Cardiac fibroblast (primary cell): ENCODE measurements around the gene PLXDC2.
A peak's percentile ranks its signal among the peaks of the same experiment; 100 is the strongest.

Experiments
- DNase-seq, 2 donors: peaks; one replicate each; pipeline versions ENCODE4 v3.0.0 to v3.0.0-alpha.2; 2010; ENCODE audit warnings: low read depth in 2 of 2
- H3K4me3 ChIP-seq, 2 donors: replicated peaks in 1 of 2; 1 replicate in 1 of 2; 2 replicates in 1 of 2; pipeline ENCODE4 v1.5.1; 2011; ENCODE audit warnings: low read depth in 2 of 2, low read length in 2 of 2, mild to moderate bottlenecking in 2 of 2, moderate library complexity in 1 of 2
- TF ChIP-seq, protein P1 (sequence below): IDR thresholded peaks from one replicate; pipeline ENCODE4 v1.5.1; 2011; ENCODE audit warnings: low read depth, mild to moderate bottlenecking, low read length, inconsistent platforms

PLXDC2 gene

DNA sequence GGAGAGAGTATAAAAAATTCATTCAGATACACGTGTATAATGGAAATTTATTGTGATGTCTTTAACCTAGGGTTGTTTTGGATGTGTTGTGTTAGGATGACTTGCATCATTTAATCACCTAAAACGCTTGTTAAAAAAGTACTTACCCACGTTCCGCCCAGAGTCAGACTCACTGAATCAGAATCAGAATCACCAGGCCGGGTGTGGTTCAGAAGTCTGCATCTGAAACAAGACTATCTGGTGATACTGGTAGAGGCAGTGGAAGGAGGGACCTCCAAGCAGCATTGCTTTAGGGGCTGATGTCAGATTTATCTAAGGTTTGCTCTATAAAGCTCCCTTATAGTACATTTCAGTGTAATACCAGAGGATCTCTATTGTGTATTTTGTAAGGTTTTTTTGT lies 20.5 kb upstream of the PLXDC2 start:
- TF ChIP-seq, protein P1, sequence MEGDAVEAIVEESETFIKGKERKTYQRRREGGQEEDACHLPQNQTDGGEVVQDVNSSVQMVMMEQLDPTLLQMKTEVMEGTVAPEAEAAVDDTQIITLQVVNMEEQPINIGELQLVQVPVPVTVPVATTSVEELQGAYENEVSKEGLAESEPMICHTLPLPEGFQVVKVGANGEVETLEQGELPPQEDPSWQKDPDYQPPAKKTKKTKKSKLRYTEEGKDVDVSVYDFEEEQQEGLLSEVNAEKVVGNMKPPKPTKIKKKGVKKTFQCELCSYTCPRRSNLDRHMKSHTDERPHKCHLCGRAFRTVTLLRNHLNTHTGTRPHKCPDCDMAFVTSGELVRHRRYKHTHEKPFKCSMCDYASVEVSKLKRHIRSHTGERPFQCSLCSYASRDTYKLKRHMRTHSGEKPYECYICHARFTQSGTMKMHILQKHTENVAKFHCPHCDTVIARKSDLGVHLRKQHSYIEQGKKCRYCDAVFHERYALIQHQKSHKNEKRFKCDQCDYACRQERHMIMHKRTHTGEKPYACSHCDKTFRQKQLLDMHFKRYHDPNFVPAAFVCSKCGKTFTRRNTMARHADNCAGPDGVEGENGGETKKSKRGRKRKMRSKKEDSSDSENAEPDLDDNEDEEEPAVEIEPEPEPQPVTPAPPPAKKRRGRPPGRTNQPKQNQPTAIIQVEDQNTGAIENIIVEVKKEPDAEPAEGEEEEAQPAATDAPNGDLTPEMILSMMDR, result no peak
- no peak overlapping the region for H3K4me3 ChIP-seq
- DNase-seq, result no peak

DNA sequence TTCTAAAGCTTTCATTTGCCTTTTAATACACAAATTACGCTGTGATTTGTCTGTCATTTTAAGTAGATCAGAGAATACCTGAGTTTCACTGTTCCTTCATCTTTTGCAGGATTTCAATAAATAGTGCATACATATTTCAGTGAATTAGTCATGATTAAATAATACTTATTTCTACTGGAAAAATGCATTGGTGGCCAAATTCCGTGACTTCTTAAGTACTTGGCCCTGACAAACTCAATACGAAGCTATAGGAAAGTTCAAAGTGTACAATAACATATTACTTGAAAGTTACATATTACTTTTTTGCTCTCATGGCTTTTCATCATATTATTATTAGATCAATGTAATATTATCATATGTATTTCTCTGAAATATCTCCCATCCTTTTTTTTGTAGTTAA lies 16.1 kb upstream of the PLXDC2 start:
- no peak for DNase-seq
- no peak overlapping the region for H3K4me3 ChIP-seq
- TF ChIP-seq, protein P1, result no peak

DNA sequence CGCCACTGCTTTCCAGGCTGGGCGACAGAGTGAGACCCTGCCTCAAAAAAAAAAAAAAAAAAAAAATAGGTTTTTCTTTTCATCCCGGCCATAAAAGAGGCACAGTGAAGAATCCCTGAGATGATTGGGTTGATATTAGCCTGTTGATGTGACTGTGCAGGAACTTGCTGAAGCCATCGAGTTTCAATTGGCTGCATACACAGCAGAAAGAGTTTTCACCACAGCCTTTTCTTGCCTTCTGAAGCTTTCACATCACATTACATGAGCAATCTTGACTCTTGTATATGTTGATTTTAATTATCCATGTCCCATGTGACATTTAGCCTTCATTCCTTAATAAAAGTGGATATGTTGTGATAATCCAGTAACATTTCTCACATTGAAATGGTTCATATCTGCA lies 14.9 kb upstream of the PLXDC2 start:
- DNase-seq, result no peak
- H3K4me3 ChIP-seq, result no peak overlapping the region
- TF ChIP-seq, protein P1, result no peak

DNA sequence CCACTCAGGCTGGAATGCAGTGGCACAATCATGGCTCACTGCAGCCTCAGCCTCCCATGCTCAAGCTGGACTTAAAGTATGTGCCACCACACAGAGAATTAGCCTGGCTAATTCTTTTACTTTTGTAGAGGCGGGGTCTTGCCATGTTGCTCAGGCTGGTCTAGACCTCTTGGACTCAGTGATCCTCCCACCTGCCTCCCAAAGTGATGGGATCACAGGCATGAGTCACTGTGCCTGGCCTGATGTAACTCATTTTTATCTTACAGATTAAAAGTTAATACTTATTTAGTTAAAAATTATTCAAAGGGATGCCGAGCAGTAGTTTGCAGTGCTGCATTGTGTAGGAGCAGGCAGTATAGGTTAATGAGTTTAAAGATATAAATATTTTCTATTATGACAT lies 12.6 kb upstream of the PLXDC2 start:
- no peak overlapping the region for H3K4me3 ChIP-seq
- TF ChIP-seq, protein P1, result no peak
- DNase-seq, result no peak

DNA sequence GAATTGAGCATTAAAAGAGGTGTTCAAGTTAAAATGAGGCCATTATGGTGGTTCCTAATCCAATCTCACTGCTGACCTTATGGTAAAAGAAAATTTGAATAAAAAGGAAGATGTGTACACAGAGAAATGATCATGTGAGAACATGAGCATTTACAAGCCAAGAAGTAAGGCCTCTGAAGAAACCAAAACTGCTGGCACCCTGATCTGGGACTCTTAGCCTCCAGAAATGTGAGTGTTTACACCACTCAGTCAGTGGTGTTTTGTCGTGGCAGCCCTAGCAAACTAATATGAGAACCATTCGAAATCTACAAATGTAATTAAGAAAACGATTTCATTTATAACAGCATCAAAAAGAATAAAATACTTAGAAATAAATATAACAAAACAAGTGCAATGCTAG lies 6.8 kb upstream of the PLXDC2 start:
- no peak for DNase-seq
- TF ChIP-seq, protein P1, result no peak
- no peak overlapping the region for H3K4me3 ChIP-seq

DNA sequence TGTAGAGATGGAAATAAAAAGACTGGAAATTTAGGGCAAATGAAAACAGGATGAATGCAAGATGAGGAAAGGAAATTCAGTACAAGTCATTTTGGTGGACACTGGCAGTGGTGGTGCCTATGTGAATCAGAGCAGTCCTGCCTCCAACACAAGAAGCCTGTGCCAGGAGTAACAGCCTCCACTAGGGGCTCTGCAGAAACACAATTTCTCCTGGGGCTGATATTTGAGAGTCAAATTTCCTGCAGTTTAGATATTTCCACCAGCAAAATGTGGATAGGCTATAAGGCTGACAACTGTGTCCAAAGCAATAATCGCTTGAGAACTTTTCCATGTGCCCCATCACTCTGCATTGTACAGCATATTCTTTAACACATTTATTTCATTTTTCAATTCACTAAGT lies 4.7 kb upstream of the PLXDC2 start:
- TF ChIP-seq, protein P1, result peak; percentile 62
- peak; percentile 46 to 75 for DNase-seq
- no peak overlapping the region for H3K4me3 ChIP-seq

DNA sequence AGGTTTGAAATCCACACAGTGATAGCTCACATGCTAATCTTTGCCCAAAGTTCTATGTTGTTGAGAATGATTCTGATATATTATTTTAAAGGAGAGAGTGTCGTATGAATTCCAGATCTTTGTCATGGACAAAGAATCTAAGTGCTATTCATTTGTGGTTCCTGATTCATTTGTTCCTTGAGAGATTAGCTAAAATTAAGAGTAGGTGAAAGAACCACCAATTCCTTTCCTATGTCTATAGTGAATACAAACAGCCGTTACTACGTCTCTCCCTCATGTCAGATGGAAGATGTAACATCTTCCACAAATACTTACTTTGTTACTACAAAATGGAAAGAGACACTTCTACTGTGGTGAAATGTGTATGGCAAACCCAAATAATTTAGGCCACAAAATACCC lies 3.3 kb upstream of the PLXDC2 start:
- TF ChIP-seq, protein P1, result no peak
- peak in 1 of 2 donors; percentile 29 for DNase-seq
- no peak overlapping the region for H3K4me3 ChIP-seq
